HUES48 (cell line): ENCODE measurements around the gene FBXL17.

Source experiments
- H3K27ac ChIP-seq: one replicate; pipeline ENCODE4 v1.7.0; 2013; ENCODE audit warnings: low read depth, low read length, inconsistent platforms
- H3K27me3 ChIP-seq: 2 replicates; pipeline ENCODE4 v1.6.1; 2013; ENCODE audit warnings: mild to moderate bottlenecking, low read length; ENCODE audit not compliant: control insufficient read depth, insufficient read depth
- H3K36me3 ChIP-seq: 2 replicates; pipeline ENCODE4 v1.6.1; 2013; ENCODE audit warnings: low read length; ENCODE audit not compliant: control insufficient read depth, insufficient read depth
- H3K4me1 ChIP-seq: 2 replicates; pipeline ENCODE4 v1.6.1; 2013; ENCODE audit warnings: mild to moderate bottlenecking, low read length; ENCODE audit not compliant: control insufficient read depth, insufficient read depth
- H3K4me3 ChIP-seq: 2 replicates; pipeline ENCODE4 v1.5.1; 2013; ENCODE audit warnings: mild to moderate bottlenecking, low read depth, low read length
- H3K9ac ChIP-seq: 2 replicates; pipeline ENCODE4 v1.6.1; 2013; ENCODE audit warnings: mild to moderate bottlenecking, low read depth, low read length, moderate library complexity
- H3K9me3 ChIP-seq: 2 replicates; pipeline ENCODE4 v1.6.1; 2013; ENCODE audit warnings: low read length; ENCODE audit not compliant: control insufficient read depth, insufficient read depth

Gene FBXL17

GRCh38 chr5:108094800-108095199, 287.1 kb downstream of the FBXL17 start:
- Histone ChIP-seq H3K36me3 (no peaks in the 10 kb centered on the region), H3K9ac (no peak overlapping the region), H3K27me3 (no peaks in the 10 kb centered on the region), H3K4me1 (peaks cover 37% of the 10 kb centered on the region), H3K4me3 (no peak overlapping the region), H3K27ac (no peak overlapping the region), H3K9me3 (no peaks in the 10 kb centered on the region)

DNA sequence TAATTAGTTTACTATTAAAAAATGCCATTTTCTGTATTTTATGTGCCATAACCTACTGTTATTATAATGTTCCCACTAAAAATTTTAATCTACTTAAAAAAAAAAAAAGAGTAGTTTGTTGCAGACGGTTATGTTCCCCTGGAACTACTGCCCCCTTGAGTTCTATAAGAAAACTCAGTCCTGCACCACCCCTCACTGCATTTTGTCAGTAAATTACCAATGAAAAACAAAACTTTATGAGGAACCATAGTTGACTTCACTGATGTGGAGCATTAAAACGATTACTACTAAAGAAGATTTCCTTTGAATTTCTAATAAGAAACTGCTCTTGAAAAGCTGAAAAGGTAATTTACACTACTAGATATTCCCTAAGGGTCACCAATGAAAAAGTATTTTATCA, 288.7 kb downstream of the FBXL17 start:
- Histone ChIP-seq H3K4me3 (no peak overlapping the region), H3K36me3 (no peaks in the 10 kb centered on the region), H3K27me3 (no peaks in the 10 kb centered on the region), H3K9me3 (no peaks in the 10 kb centered on the region), H3K27ac (no peak overlapping the region), H3K4me1 (peaks cover 37% of the 10 kb centered on the region), H3K9ac (no peak overlapping the region)

DNA sequence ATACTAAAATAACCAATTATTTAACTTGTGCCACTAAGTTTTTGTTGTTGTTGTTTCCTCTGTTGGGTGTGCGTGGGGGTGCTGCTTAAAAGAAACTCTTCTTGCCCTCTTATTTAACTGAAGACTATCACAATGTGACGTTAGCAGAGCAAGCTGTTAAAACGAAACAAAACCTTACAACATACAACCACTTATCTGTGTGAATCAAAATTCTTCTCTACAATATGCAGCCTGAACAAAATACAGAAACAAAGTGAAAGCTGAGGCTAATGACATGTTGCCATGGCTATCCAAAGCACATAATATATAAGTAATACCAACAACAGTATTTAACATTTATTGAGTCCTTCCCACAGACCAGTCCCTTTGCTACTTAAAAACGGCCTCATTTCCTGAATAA, 291.0 kb downstream of the FBXL17 start:
- H3K4me3 ChIP-seq, result no peak overlapping the region
- no peaks in the 10 kb centered on the region for H3K27me3 ChIP-seq
- no peaks in the 10 kb centered on the region for H3K9me3 ChIP-seq
- peaks cover 37% of the 10 kb centered on the region for H3K4me1 ChIP-seq
- no peaks in the 10 kb centered on the region for H3K36me3 ChIP-seq
- H3K27ac ChIP-seq, result peak overlapping the region; percentile 14
- no peak overlapping the region for H3K9ac ChIP-seq

DNA sequence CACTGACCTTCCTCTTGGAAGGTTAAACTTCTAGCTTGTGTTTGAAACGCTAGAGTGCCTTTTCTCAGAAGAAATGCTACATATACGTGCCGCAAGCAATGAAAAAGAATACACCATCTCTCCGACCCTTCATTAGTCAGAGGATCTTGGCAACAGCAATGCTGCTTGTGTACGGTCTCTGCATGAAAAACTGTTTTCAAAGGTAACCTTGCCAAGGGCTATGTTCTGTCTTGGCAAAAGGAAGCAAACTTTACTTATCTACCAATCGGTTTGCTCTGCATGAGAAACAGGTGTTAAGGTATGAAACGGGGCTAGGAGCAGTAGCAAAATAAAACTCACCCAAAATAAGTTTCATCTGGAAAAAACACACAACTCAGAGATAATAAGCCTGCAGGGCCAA, 297.8 kb downstream of the FBXL17 start:
- Histone ChIP-seq H3K27me3 (no peaks in the 10 kb centered on the region), H3K9me3 (no peaks in the 10 kb centered on the region), H3K27ac (peak overlapping the region; percentile 45), H3K36me3 (no peaks in the 10 kb centered on the region), H3K4me1 (peaks cover 40% of the 10 kb centered on the region), H3K9ac (no peak overlapping the region), H3K4me3 (no peak overlapping the region)

DNA sequence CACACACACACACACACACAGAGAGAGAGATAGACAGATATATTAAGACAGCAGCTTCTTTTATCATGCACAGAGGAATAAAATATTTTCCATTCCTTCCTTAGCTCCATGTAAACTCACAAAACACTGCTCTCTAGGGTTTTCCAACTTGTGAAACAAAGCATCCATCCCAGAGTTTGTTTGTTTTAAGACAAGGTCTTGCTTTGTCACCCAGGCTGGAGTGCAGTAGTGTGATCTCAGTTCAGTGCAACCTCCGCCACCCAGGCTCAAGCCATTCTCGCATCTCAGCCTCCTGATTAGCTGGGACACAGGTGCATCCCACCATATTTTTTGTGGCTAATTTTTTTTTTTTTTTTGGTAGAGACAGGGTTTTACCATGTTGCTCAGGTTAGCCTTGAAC, 298.7 kb downstream of the FBXL17 start:
- peaks cover 48% of the 10 kb centered on the region for H3K4me1 ChIP-seq
- H3K27me3 ChIP-seq, result no peaks in the 10 kb centered on the region
- no peaks in the 10 kb centered on the region for H3K9me3 ChIP-seq
- no peak overlapping the region for H3K4me3 ChIP-seq
- no peak overlapping the region for H3K27ac ChIP-seq
- no peaks in the 10 kb centered on the region for H3K36me3 ChIP-seq
- H3K9ac ChIP-seq, result no peak overlapping the region

DNA sequence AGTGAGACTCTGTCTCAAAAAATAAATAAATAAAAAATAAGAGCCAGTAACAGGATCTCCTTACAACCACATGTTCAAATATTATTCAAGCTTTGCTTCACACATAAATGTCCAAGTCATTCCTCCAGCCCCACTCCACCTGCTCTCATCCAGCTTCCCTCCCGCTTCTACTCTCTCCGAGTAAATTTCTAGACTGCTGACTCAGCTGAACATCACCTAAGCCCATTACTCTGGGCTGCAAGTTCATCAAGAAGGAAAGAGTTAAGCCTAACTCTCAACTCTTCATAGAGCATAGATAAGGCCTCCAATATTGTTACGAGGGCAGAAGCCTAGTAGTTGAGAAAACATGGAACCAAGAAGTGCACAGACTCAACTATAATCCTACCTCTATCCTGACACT, 300.2 kb downstream of the FBXL17 start:
- Histone ChIP-seq H3K27ac (no peak overlapping the region), H3K27me3 (no peaks in the 10 kb centered on the region), H3K9ac (no peak overlapping the region), H3K9me3 (no peaks in the 10 kb centered on the region), H3K4me3 (no peak overlapping the region), H3K36me3 (no peaks in the 10 kb centered on the region), H3K4me1 (peaks cover 62% of the 10 kb centered on the region)

- no peaks in the 10 kb centered on the region for H3K36me3 ChIP-seq
- no peak overlapping the region for H3K4me3 ChIP-seq
- H3K4me1 ChIP-seq, result peaks cover 79% of the 10 kb centered on the region
- H3K27ac ChIP-seq, result peak overlapping the region; percentile 88
- H3K9ac ChIP-seq, result no peak overlapping the region
- no peaks in the 10 kb centered on the region for H3K9me3 ChIP-seq
- H3K27me3 ChIP-seq, result no peaks in the 10 kb centered on the region
These were observed 302.1 kb downstream of the FBXL17 start for GRCh38 chr5:108079753-108080152.

DNA sequence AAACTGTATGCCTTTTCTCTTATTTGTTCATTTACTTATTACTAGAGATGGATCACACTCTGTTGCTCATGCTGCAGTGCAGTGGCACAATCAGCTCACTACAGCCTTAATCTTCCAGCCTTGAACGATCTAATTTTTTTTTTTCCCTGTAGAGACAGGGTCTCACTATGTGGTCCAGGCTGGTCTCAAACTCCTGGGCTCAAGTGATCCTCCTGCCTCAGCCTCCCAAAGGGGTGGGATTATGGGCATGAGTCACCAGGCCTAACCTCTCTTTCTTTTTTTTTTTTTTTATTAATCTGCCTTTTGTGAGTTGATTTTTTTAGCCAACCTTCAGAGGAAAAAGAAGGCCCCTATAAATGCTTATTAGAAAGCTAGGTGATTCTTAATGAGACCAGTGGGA, 303.0 kb downstream of the FBXL17 start:
- Histone ChIP-seq H3K36me3 (no peaks in the 10 kb centered on the region), H3K9me3 (no peaks in the 10 kb centered on the region), H3K9ac (no peak overlapping the region), H3K4me3 (no peak overlapping the region), H3K4me1 (peaks cover 79% of the 10 kb centered on the region), H3K27me3 (no peaks in the 10 kb centered on the region), H3K27ac (peak overlapping the region; percentile 88)

DNA sequence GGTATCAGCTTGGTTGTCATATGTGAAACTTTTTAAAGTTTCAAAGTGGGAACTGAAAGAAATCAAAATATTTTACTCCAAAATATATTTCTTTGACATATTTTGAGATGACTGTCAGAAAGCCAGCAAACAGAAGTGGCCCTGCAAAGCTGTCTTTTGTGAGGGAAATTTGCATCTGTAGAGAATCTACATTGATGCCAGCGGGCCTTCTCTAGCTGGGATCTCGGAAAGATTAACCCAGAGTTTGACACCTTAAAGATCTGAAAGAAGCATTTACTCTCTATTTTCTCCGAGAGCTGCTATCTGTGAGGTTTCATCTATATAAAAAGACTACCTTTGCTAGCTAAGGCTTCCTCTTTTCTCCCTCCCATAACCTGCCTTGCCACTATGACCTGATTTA, 303.6 kb downstream of the FBXL17 start:
- no peak overlapping the region for H3K9ac ChIP-seq
- H3K27ac ChIP-seq, result peak overlapping the region; percentile 88
- no peaks in the 10 kb centered on the region for H3K27me3 ChIP-seq
- no peaks in the 10 kb centered on the region for H3K36me3 ChIP-seq
- 0 out of 2 replicates have a peak, but pooled peaks cover 4% of the 10 kb centered on the region for H3K9me3 ChIP-seq
- peaks cover 73% of the 10 kb centered on the region for H3K4me1 ChIP-seq
- H3K4me3 ChIP-seq, result no peak overlapping the region

GRCh38 chr5:108074626-108075025, 307.3 kb downstream of the FBXL17 start:
- Histone ChIP-seq H3K27ac (peak overlapping the region; percentile 37), H3K4me1 (peaks cover 49% of the 10 kb centered on the region)

DNA sequence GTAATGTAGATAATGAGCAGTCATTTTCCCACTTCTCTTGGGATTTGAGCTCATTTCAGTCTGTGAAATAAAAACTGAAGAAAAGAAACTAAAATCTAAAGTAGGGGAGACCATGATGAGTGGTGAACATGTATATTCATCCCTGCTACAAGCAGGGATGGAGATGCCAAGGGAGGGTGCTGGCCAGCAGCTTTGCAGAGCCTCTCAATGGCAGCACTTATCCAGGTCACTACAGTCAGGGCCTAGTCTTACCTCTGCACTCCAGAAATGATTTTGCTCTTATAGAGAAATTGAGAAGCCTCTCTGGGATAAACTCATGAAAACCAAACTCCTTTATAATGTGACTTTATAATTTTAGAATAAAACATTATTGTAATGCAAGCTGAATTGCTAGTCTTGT, 317.6 kb downstream of the FBXL17 start:
- peaks cover 7% of the 10 kb centered on the region for H3K4me1 ChIP-seq
- no peak overlapping the region for H3K27ac ChIP-seq
- no peaks in the 10 kb centered on the region for H3K27me3 ChIP-seq
- H3K9me3 ChIP-seq, result no peaks in the 10 kb centered on the region
- H3K36me3 ChIP-seq, result no peaks in the 10 kb centered on the region
- no peak overlapping the region for H3K4me3 ChIP-seq
- H3K9ac ChIP-seq, result no peak overlapping the region

More at GRCh38 chr5:108074626-108075025, 307.3 kb downstream of the FBXL17 start:
- Histone ChIP-seq H3K36me3 (no peaks in the 10 kb centered on the region), H3K9ac (no peak overlapping the region), H3K9me3 (0 out of 2 replicates have a peak, but pooled peaks cover 5% of the 10 kb centered on the region), H3K4me3 (0 out of 2 replicates have a peak overlapping the region, but pooled peaks have one; percentile 19), H3K27me3 (no peaks in the 10 kb centered on the region)

DNA sequence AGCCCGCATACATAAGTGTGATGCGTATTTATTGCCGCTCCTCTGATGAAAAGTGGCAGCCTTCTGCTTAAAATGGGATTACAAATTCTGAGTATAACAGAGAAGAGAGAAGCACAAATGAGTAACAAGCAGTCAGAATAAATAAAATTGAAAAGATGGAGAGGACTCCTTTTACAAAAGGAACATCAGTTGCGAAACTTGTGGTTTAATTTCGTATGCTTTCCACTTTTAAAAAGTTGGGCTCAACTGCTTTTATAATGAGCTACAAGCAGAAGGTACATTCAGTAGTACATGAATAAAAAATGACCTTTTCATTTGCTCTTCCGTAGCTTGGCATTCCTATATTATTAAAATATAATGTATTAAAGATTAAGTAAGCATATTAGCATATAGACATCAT, 320.0 kb downstream of the FBXL17 start:
- H3K4me3 ChIP-seq, result no peak overlapping the region
- H3K36me3 ChIP-seq, result no peaks in the 10 kb centered on the region
- no peak overlapping the region for H3K9ac ChIP-seq
- H3K9me3 ChIP-seq, result no peaks in the 10 kb centered on the region
- no peaks in the 10 kb centered on the region for H3K27me3 ChIP-seq
- H3K27ac ChIP-seq, result no peak overlapping the region
- peaks cover 7% of the 10 kb centered on the region for H3K4me1 ChIP-seq
